ENCODE results near the gene HDHD2.

GRCh38 chr18:47108373-47108772 lies 41.9 kb downstream of the HDHD2 start:
- TF ChIP-seq POLR2AphosphoS5 (IDR thresholded peaks at IDR 0.05) (no peak), POLR2A (IDR thresholded peaks at IDR 0.05) (no peak), EP300 (IDR thresholded peaks at IDR 0.05) (no peak)
- TF ChIP-seq, protein P1, sequence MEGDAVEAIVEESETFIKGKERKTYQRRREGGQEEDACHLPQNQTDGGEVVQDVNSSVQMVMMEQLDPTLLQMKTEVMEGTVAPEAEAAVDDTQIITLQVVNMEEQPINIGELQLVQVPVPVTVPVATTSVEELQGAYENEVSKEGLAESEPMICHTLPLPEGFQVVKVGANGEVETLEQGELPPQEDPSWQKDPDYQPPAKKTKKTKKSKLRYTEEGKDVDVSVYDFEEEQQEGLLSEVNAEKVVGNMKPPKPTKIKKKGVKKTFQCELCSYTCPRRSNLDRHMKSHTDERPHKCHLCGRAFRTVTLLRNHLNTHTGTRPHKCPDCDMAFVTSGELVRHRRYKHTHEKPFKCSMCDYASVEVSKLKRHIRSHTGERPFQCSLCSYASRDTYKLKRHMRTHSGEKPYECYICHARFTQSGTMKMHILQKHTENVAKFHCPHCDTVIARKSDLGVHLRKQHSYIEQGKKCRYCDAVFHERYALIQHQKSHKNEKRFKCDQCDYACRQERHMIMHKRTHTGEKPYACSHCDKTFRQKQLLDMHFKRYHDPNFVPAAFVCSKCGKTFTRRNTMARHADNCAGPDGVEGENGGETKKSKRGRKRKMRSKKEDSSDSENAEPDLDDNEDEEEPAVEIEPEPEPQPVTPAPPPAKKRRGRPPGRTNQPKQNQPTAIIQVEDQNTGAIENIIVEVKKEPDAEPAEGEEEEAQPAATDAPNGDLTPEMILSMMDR (IDR thresholded peaks at IDR 0.05): no peak

Data from suprapubic skin (tissue), 4 donors.